SKM-1 (cell line): ENCODE measurements around the gene MFNG.
"Not testable (repeated sequence)": the region's sequence is repeated elsewhere in the genome, so short reads cannot be mapped to it uniquely, and the experiment has no call there.

ENCODE experiments used
- DNase-seq: peaks from one replicate; lab custom pipeline; 2025; ENCODE audit not compliant: unreplicated experiment; lab: John Stamatoyannopoulos, UW

MFNG gene

DNA sequence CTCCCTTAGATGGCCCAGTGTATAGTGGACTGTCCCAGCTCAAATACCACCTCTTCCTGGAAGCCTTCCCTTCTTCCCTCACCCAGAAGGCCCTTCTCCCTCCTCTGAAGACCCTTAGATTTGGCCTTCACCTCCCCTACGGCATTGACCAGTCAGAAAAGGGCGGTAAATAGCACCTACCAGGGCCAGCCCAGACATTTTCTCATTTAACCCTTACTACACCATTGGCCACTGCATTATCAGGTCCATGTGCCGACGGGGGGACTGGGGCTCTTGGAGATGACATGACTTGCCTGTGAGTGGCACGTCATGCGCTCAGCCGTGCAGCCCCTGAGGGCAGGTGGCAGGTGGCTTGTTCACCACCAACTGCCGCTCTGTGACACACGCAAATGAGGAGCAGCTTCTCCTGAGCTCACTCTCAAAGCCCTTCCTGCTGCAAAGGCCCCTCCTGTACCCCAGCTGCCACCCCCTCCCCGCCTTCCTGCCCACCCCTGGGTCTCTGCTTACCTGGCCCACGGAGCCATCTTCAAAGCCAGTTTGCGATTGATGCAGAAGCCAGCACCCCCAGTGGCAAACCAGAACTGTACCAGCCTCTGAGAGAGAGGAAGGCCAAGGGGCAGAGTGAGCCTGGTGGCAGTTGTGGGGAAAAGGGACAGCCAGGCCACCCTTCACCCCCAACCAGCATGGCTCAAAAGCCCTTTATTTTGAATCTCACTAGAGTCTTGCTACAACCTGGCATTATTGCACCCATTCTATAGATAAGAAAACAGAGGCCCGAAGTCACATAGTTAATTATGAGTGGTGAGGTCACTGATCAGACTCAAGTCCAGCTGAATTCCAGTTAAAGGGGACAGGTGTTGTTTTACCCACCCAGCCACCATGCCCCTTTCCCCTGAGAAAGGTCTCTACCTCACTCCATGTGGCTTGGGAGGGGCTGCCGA is 9.5 kb downstream of the MFNG start:
- DNase-seq, result no peak

DNA sequence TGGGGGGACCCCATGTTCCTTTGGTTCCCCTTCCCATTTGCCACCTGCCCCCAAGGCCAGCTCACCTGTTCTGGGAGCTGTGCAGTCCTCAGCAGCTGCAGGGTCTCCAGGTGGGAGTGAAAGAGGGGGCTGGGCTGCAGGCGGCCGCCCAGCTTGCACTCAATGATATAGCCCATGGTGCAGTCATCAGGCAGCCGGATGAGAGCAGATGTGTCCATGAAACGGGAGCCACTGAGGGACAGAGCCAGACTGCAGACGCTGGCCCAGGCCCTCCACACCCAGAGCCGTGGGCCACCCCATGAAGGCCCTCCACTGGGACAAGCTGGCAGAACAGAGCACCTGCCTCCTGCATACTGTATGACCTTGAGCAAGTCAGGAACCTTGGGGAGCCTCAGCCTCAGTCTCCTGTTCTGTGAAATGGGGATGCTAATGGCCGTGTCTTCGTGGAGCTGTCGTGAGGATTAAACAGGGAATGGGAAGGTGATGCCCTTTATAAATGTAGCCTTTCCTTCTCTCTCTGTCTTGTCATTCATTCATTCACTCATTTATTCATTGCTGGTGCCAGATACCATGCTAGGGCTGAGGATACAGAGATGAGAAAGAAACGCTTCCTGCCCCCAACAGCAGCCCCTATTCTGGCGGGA is 11.6 kb downstream of the MFNG start:
- DNase-seq, result no peak

DNA sequence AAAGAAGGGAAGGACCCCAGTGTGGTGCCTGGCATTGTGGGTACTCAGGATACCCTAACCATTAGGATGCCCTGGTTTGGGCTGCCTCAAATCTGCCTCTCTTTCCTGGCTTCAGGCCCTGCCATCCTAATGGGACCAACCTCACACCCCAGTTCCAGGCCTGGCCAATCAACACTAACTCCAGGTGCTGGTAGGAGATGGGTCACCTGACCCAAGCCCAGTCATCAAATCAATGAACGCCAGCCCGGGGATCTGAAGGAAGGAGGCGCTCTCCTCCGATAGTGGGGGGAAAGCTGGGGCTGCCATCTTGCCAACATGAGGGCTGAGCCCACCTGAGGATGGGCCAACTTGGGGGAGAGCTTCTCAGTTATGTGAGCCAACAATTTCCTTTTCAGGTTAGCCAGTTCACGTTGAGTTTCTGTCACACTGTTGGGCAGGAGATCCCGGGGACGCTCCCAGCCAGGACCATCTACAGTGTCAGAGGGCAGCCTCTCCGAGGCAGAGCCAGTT is 12.7 kb downstream of the MFNG start:
- DNase-seq, result no peak

DNA sequence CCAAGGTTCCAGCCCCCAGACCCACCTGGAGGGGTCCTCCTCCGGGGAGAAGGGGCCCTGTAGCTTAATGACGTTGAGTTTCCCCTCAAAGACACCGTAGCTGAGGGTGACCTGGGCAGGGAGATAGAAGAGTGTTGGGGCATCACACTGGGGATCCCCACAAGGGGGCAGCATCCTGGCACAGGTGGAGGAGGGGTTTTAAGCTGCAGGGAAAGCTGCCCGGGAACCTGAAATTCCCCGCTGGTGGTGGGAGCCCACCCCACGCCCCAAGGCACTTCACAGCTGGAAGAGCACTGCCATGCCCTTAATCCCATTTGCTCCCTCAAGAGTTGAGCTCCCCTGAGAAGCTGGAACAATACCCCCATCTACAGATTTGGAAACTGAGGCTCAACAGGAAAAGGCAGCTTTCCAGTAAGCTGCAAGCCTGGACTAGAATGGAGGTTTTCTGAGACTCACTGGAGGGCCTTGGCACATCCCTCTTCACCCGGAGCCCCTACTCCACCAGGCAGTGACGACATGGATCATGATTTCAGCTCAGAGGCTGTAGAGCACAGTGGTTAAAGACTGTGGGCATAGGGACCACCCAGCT is 13.7 kb downstream of the MFNG start:
- no peak for DNase-seq

DNA sequence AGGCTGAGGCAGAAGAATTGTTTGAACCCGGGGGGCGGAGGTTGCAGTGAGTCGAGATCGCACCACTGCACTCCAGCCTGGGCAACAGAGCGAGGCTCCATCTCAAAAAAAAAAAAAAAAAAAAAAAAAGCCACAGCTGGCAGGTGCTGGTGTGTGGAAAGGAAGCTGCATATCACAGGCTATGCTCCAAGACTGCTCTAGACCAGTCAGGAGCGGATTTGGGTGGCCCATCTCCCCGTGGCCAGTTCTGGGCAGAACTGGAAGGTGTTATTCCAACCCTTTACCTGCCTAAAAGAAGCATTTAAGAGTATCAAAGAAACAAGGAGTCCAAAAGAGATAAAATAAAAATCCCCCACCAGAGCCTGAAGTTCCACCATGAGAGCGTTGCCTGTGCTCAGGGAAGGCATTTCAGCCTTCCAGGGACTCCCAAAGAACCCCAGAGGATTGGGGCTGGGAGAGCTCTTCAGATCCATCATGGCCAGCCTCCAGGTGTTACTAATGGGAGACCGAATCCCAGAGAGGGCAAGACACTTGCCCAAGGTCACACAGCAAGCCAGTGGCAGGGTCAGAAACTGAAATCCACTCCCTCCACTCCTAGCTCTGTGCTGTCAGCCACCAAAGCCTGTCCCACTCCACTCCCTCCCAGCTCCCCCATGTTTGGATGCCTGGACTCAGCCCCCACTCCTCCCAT is 14.3 kb downstream of the MFNG start:
- DNase-seq, result no peak

DNA sequence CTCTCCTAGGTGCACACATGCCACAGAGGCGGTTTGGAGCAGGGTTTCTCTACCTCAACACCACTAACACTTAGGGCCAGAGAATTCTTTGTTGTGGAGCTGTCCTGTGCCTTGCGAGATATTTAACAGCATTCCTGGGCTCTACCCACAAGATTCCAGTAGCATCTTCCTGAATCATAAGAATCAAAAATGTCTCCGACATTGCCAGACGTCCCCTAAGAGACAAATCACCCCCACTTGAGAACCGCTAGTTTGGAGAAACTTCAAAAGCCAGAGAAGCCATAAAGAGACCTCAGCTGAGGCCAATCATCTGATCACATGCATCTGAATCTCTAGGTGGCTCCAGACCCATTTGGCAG is 16.1 kb downstream of the MFNG start:
- DNase-seq, result no peak

DNA sequence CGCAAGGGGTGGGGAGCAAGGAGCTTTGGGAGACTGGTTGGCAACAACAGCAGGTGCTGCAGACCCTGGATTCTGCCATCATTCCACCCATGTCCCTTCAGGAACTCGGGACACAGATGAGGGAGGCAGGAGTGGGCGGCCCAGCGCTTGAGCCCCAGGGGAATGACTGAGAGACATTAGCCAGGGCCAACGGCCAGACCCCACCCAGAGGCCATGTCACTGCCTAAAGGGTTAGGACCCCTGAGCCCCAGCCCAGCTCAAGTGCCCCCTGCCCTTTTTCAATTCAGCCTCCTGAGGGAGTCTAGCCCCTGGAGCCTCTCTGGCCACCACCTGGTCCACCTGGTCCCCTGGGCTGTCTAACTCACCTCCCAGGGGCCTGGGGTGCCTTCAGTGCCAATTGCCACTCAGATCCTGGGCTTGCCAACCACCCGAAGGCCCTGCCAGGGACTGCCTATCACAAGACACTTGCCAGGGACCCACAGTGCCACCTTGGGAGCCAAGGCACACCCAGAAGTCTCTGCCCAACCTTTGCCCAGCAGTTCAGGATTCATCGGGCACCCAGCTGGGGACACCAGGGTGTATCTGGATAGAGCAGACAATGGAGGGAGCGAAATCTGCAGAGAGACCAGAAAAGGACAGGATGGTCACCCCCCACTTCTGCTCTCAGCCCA is 16.6 kb downstream of the MFNG start:
- no peak for DNase-seq

DNA sequence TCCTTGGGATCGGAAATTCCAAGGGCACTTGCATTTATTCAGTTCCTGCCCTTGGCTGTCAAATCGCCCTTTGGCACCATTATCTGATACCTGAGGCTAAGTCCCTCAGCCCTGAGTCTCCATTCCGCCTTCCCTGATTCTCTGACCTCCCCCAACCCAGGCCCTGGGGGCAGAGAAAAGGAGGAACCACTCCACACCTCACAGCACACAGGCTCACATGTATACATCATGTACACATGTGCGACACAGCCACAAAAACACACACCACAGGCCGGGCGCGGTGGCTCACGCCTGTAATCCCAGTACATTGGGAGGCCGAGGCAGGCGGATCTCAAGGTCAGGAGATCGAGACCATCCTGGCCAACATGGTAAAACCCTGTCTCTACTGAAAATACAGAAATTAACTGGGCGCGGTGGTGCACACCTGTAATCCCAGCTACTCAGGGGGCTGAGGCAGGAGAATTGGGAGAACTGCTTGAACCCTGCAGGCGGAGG is 17.9 kb downstream of the MFNG start:
- not testable (repeated sequence) for DNase-seq

DNA sequence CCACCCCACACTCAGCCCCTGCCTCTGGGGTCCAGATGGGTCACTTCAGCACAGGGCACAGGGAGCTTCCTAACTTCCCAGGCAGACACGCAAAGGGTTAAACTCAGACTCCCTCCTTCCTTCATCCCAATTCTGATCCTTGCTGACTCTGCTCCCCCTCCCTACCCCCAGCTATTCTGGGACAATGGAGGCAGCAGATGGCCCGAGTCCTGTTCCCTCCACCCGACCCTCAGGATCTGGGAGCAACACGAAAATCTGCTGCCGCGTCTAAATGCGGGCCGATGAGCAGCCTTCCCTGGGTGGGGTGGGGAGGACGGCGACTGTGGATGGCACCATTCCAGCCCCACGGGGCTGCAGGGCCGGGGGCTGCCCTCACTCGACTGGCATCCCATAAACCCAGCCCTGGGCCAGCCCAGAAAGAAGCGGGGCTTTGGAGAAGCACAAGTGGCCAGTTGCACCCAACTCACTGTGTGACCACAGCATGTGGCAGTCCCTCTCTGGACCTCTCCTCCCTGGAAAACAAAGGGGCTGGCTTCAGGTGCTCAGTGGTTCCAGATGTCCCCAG is 18.7 kb downstream of the MFNG start:
- DNase-seq, result no peak

DNA sequence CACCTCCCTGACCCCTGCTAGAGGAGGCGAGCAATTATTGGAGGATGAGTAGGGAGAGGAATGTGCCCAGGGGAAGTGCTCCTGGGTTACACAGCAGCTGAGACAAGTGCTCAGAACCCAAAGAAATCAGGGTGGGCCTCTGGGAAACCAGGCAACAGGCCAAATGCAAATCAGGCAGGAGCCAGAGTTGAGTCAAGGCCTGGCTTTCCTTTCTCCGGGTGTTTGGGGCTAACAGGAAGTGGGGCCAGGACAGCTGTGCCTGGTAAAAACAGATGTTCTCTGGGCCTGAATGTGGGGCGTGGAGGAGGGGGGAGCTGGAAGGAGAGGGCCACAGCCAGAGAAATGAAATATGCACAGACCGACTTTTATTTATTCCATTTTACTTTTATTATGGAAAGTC is 22.0 kb downstream of the MFNG start:
- no peak for DNase-seq

DNA sequence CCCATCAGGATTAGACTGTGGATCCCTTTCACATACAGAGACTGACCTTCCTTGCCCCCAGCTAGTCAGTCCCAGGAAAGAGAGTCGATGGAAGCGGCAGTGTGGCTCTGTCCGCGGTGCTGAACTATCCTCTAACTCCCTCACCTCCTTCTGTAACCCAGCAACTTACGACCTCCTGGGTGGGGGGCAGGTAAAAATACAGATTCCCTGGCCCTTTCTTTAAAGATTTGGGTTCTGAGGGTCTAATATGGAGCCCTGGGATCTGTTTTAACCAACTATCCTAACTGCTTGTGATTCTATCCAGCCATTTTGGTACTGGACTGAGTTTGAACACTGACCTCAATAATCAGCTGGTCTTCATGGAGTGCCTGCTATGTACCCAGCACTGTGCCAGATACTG is 23.2 kb downstream of the MFNG start:
- no peak for DNase-seq

DNA sequence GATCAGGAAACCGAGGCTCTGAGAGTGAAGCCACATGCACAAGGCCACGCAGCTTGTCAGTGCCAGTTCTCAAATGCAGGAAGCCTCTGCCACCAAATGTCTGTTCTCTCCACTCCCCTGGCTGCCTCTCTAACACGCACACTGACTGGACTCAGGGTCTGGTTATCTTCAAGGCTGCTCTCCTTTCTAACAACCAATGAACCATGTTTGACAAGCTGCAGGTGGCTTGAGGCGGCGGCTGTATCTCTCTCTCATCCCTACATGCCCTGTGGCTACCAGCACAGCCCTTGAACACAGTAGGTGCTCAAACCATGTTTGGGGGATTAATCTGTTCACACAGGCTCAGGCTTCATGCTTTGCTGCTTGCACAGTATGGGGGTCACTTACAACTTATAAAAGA is 23.7 kb downstream of the MFNG start:
- no peak for DNase-seq

DNA sequence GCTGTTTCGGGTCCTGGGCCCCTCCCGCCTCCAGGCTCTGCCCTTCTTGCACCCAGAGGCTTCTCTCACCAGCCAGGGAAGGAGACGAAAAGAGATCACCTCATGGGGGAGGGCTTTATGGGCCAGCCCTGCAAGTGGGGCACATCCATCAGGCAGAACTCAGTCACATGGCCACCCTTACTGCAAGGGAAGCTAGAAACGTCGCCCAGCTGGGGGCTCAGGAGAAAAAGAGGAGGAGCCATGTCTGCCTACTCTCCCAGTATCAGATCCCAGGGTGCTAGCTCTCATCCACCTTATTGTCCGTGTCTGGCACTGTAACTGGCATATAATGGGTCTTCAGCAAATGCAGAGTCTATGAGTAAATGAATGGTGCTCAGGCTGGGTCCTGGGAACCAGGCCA is 24.2 kb downstream of the MFNG start:
- no peak for DNase-seq

DNA sequence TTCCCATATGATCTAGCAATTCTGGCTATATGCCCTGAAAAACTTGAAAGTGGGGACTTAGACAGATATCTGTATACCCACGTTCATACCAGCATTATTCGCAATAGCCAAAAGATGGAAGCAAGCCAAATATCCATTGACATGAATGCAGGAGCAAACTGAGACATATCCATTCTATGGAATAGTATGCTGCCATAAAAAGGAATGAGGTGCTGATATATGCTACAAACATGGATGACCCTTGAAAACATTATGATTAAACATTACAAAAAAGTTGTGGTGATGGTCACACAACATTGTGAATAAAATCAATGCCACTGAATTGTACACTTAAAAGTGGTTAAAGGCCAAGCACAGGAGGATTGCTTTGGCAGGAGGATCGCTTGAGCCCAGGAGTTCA is 25.5 kb downstream of the MFNG start:
- DNase-seq, result no peak

DNA sequence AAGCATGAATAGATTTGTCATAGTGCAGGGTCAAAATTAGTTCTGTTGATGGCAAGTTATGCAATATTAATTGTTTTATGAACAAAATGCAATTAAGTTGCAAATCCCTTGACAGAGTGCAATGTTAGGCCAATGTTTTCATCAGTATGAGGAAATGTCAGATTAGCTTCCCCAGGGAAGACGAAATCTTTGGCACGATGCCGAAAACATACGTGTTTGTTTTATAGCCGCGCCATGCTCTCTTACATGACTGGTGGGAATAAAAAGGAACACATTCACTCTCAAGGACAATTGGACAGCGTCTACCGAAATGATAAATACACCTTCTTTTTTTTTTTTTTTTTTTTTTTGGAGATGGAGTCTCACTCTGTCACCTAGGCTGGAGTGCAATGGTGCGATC is 27.0 kb downstream of the MFNG start:
- DNase-seq, result no peak

DNA sequence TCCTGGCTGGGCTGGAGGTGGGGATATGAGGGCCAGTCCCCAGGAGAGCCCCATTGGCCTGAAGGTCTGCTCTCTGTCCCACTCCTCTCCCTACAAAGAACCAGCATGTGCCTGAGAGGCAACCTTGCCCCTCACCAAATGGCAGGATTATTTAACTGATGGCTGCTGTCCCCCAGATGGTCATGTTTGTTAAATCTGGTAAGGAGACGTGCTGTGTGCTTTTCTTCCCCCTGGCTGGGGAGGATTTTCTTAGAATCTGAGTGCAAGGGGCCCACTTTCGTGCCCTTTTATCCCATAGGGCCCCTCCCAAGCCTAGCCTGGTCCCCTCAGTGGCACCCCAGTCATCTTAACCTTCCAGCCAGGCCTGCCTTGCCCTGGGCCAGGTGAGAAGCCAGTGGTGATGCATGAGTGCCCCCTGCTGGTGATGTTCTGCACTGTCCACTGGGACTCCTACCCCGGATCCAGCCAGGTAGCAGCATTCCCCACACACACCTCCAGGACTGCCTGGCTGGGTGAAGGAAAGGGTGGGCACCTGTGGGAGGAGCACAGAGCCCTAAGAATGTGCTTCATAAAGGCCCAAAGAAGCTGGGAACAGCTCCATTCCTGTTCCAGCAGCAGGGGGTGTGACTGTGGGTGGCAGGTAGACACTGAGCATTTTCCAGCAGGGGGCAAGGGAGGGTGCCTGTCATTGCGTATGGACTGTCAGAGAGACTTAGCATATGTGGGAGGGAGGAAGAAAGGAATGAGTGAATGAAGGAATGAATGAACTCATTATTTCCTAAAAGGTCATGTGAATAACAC is 28.9 kb downstream of the MFNG start:
- no peak for DNase-seq

DNA sequence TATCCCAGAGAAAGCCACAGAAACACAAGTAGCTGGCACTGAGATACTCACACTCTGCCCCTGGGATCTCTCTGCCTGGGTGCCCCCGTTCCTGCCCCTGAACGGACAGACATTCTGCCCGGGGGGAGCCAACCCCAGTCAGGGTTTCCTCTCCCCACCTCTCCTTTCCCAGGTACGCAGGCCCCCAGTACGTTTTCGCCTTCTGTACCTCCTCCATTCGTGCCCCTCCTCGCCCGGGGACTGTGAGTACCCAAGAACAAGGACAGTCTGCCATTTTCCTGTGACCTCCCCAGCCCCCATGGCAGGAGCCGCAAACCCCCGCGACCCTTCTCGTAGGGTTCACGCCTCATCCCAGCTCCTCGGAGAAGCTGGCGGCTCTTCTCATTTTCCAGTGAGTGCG is 29.8 kb downstream of the MFNG start:
- no peak for DNase-seq

DNA sequence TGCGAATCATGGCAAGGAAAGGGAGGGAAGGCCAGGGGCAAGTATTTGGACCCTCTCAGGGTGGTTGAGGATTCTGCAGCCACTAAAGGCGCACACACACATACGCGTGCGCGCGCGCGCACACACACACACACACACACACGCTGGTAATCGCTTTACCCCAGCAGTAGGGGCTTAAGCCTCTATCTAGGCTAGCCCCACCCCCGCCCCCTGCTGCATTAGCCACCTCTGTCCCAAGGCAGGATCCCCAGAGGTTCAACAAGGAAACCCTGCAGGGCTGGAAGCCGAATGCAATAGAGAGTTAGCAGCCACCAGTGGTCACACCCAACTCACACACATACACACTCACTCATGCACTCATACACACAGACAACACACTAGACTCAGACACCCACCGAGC is 30.3 kb downstream of the MFNG start:
- DNase-seq, result no peak

DNA sequence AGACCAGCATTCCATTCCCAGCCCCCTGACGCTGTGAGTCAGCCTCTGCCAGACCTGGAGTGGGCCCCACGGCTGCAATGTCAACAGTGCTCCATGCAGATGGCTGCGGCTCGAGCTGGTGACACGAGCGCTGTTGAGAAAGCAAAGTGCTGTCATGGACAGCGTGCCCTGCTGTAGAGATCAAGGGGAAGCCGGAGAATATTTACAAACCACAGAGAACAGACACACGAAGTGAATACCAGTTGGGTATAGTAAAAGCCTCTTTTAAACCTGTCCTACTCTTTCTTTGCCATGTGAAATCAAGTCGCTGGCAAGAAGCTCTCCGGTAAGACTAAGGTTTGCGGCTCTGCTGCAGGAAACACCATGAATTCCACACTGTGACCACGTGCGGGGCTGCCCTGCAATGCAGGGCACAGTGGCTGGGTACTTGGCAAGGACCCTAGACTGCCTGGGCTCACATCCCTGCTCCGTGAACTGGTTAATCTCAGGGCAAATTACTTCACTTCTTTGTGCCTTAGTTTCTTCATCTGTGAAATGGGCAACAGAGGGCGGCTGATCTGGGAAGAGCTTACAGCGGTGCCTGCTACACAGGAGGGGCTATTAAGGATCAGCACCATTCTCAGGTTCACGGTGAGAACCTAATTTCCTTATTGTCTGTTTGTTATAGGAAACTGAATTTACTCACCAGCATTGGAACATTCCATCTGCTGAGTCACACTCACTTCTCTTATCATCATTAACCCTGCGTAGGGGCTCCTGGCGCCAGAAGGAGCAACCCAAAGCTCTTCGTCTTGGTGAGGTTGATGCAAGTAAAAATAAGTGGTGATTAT is 31.1 kb downstream of the MFNG start:
- no peak for DNase-seq
